ENCODE measurements around the gene FXR2.
A peak's percentile ranks its signal among the peaks of the same experiment; 100 is the strongest.
"Not testable (repeated sequence)": the region's sequence is repeated elsewhere in the genome, so short reads cannot be mapped to it uniquely, and the experiment has no call there.

Gene FXR2

GRCh38 chr17:7615265-7615747 lies 609 bp upstream of the FXR2 start:
- Mint-ChIP-seq H3K4me3 (peak overlapping the region; percentile 78), H3K36me3 (ENCODE audit: low read depth) (peaks cover 9% of the 10 kb centered on the region), H3K4me1 (ENCODE audit: low read depth) (peaks cover 22% of the 10 kb centered on the region), H3K27me3 (ENCODE audit: low read depth) (no peaks in the 10 kb centered on the region), H3K27ac (peak overlapping the region; percentile 91), H3K9me3 (no peaks in the 10 kb centered on the region)
- DNase-seq (ENCODE audit: low spot score): no peak

- H3K9me3 Mint-ChIP-seq: no peaks in the 10 kb centered on the region
- peak overlapping the region; percentile 91 for H3K27ac Mint-ChIP-seq
- DNase-seq (ENCODE audit: low spot score): no peak
- H3K27me3 Mint-ChIP-seq (ENCODE audit: low read depth): no peaks in the 10 kb centered on the region
- peaks cover 27% of the 10 kb centered on the region for H3K4me1 Mint-ChIP-seq (ENCODE audit: low read depth)
- peaks cover 9% of the 10 kb centered on the region for H3K36me3 Mint-ChIP-seq (ENCODE audit: low read depth)
- peak overlapping the region; percentile 97 for H3K4me3 Mint-ChIP-seq
Measured at GRCh38 chr17:7613769-7614424, 800 bp downstream of the FXR2 start.

DNA sequence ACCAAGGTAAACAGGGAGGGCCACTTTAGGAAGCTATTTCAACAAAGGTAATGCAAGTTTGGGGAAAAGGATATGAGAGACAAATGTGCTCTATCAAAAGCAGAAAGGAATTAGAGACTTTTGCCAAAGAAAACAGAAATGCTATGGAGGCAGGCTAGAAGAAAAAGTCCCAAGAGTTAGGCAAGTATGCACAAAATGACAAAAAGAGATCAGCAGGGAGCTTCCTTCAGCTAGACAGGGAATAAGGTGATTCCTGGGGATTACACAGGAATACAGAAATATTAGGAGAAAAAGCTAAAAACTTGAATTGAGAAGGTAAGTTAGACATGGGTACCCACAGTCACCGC lies 2.4 kb downstream of the FXR2 start:
- peak overlapping the region; percentile 32 for H3K27ac Mint-ChIP-seq
- no peak for DNase-seq (ENCODE audit: low spot score)
- H3K27me3 Mint-ChIP-seq (ENCODE audit: low read depth): no peaks in the 10 kb centered on the region
- peaks cover 29% of the 10 kb centered on the region for H3K4me1 Mint-ChIP-seq (ENCODE audit: low read depth)
- peaks cover 9% of the 10 kb centered on the region for H3K36me3 Mint-ChIP-seq (ENCODE audit: low read depth)
- H3K4me3 Mint-ChIP-seq: peak overlapping the region; percentile 44
- H3K9me3 Mint-ChIP-seq: no peaks in the 10 kb centered on the region

DNA sequence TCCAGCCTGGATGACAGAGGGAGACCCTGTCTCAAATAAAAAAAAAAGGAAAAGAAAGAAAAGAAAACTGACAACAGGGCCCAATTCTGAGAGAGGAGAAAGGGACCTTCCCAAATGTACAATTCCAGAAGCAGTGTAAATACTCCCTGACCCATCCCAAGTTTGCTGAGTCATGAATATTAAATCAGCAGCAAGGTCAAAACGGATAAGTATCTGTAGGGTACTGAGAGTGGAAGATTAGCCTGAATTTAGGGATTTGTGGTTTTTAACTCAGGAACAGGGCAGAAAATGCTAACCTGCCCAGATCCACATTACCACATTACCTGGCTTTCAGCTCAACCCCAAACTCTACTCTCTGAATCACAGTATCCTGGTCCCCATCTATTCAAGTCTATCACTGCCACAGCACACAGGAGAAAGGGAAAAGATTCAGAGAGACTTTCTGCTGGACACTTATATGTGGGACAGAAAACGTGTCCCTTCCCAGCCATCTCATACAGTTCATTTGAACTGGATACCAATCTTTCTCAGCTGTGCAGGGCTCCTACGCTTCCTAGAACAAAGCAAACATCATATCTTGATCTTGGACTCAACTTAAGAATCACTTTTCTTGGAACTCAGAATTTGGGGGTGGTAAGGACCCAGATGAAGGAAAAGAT lies 2.9 kb downstream of the FXR2 start:
- Mint-ChIP-seq H3K4me1 (ENCODE audit: low read depth) (peaks cover 29% of the 10 kb centered on the region), H3K9me3 (no peaks in the 10 kb centered on the region), H3K27ac (peak overlapping the region; percentile 51), H3K36me3 (ENCODE audit: low read depth) (peaks cover 9% of the 10 kb centered on the region), H3K27me3 (ENCODE audit: low read depth) (no peaks in the 10 kb centered on the region), H3K4me3 (peak overlapping the region; percentile 44)
- DNase-seq (ENCODE audit: low spot score): no peak

- Mint-ChIP-seq H3K4me1 (ENCODE audit: low read depth) (peaks cover 35% of the 10 kb centered on the region), H3K9me3 (no peaks in the 10 kb centered on the region), H3K4me3 (no peak overlapping the region), H3K27ac (no peak overlapping the region), H3K36me3 (ENCODE audit: low read depth) (peaks cover 14% of the 10 kb centered on the region), H3K27me3 (ENCODE audit: low read depth) (no peaks in the 10 kb centered on the region)
- no peak for DNase-seq (ENCODE audit: low spot score)
Measured at GRCh38 chr17:7610641-7611040, 4.1 kb downstream of the FXR2 start.

- H3K4me1 Mint-ChIP-seq (ENCODE audit: low read depth): peaks cover 14% of the 10 kb centered on the region
- no peaks in the 10 kb centered on the region for H3K27me3 Mint-ChIP-seq (ENCODE audit: low read depth)
- H3K4me3 Mint-ChIP-seq: no peak overlapping the region
- peak overlapping the region; percentile 45 for H3K27ac Mint-ChIP-seq
- peaks cover 31% of the 10 kb centered on the region for H3K36me3 Mint-ChIP-seq (ENCODE audit: low read depth)
- no peak for DNase-seq (ENCODE audit: low spot score)
- H3K9me3 Mint-ChIP-seq: no peaks in the 10 kb centered on the region
Measured at GRCh38 chr17:7606280-7606679, 8.4 kb downstream of the FXR2 start.

DNA sequence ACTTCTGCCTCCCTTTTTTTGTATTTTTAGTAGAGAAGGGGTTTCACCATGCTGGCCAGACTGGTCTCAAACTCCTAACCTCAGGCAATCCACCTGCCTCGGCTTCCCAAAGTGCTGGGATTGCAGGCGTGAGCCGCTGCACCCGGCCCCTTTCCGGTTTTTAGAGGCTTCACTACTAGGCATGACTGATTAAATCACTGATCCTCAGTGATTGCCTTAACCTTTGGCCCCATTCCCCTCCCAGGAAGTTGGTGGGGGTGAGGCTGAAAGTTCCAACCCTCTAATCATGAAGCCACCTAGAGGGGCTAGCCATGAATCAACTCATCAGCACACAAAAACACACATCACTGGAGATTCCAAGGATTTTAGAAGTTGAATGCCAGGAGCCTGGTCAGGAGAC lies 17.1 kb downstream of the FXR2 start:
- not testable (repeated sequence) for H3K9me3 Mint-ChIP-seq; H3K27me3 Mint-ChIP-seq (ENCODE audit: low read depth); H3K27ac Mint-ChIP-seq; H3K4me1 Mint-ChIP-seq (ENCODE audit: low read depth); H3K4me3 Mint-ChIP-seq; DNase-seq (ENCODE audit: low spot score)
- H3K36me3 Mint-ChIP-seq (ENCODE audit: low read depth): peaks cover 44% of the 10 kb centered on the region

DNA sequence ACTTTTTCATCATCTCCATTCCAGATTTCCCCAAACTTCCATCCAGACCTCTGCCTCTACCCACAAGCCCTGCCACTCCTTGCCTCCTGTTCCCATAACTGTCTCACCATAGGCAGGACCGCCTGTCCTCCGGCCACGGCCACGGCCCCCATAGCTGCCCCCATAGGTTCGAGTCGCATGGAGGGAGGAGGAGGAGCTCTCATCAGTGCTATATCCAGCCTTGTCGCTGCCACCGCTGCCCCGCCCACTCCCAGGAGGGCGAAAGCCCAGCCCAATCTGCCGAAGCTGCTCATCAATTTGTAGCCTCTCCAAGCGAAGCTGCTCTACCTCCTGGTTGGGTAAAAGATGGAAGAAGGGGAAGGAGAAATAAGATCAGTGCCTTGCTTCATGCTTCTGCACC lies 21.4 kb downstream of the FXR2 start:
- Mint-ChIP-seq H3K27me3 (ENCODE audit: low read depth) (no peaks in the 10 kb centered on the region), H3K4me1 (ENCODE audit: low read depth) (peaks cover 2% of the 10 kb centered on the region), H3K27ac (no peak overlapping the region), H3K9me3 (no peaks in the 10 kb centered on the region), H3K4me3 (no peak overlapping the region), H3K36me3 (ENCODE audit: low read depth) (peaks cover 41% of the 10 kb centered on the region)
- no peak for DNase-seq (ENCODE audit: low spot score)

DNA sequence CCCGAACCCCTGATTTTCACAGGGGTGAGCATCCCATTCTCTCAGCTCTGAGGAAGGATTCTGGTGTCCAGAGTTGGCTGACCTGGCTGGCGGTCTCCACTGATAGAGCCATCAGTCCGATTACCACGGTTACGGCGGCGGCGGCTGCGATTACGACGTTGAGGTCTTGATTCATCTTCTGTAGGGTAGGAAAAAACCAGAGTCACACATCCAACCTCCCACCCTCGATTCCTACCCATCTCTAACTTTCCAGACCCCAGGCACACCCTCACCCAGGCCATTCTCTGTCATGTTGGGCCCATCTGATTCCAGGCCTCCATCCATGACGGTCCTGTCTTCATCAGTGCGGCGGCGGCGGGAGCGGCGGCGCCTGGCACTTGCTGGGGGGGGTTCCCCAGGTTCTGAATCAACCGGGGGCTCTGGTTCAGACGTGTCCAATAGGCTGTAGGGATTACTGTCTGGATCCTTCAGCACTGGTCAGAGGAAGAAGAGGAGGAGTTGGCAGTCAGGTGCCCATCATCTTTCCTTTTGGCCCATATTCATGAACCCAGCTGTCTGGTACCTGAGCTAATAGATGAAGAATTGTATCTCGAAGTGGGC lies 22.2 kb downstream of the FXR2 start:
- peaks cover 2% of the 10 kb centered on the region for H3K4me1 Mint-ChIP-seq (ENCODE audit: low read depth)
- H3K27ac Mint-ChIP-seq: no peak overlapping the region
- H3K9me3 Mint-ChIP-seq: no peaks in the 10 kb centered on the region
- DNase-seq (ENCODE audit: low spot score): no peak
- H3K27me3 Mint-ChIP-seq (ENCODE audit: low read depth): no peaks in the 10 kb centered on the region
- H3K4me3 Mint-ChIP-seq: no peak overlapping the region
- peaks cover 43% of the 10 kb centered on the region for H3K36me3 Mint-ChIP-seq (ENCODE audit: low read depth)

GRCh38 chr17:7591596-7591995 lies 23.1 kb downstream of the FXR2 start:
- Mint-ChIP-seq H3K27me3 (ENCODE audit: low read depth) (no peaks in the 10 kb centered on the region), H3K4me3 (no peak overlapping the region), H3K9me3 (no peaks in the 10 kb centered on the region), H3K36me3 (ENCODE audit: low read depth) (peaks cover 44% of the 10 kb centered on the region), H3K4me1 (ENCODE audit: low read depth) (peaks cover 2% of the 10 kb centered on the region), H3K27ac (no peak overlapping the region)
- no peak for DNase-seq (ENCODE audit: low spot score)

GRCh38 chr17:7590743-7591142 lies 24.0 kb downstream of the FXR2 start:
- H3K9me3 Mint-ChIP-seq: no peaks in the 10 kb centered on the region
- peaks cover 42% of the 10 kb centered on the region for H3K36me3 Mint-ChIP-seq (ENCODE audit: low read depth)
- DNase-seq (ENCODE audit: low spot score): no peak
- H3K4me1 Mint-ChIP-seq (ENCODE audit: low read depth): peaks cover 4% of the 10 kb centered on the region
- no peak overlapping the region for H3K27ac Mint-ChIP-seq
- no peaks in the 10 kb centered on the region for H3K27me3 Mint-ChIP-seq (ENCODE audit: low read depth)
- H3K4me3 Mint-ChIP-seq: no peak overlapping the region

DNA sequence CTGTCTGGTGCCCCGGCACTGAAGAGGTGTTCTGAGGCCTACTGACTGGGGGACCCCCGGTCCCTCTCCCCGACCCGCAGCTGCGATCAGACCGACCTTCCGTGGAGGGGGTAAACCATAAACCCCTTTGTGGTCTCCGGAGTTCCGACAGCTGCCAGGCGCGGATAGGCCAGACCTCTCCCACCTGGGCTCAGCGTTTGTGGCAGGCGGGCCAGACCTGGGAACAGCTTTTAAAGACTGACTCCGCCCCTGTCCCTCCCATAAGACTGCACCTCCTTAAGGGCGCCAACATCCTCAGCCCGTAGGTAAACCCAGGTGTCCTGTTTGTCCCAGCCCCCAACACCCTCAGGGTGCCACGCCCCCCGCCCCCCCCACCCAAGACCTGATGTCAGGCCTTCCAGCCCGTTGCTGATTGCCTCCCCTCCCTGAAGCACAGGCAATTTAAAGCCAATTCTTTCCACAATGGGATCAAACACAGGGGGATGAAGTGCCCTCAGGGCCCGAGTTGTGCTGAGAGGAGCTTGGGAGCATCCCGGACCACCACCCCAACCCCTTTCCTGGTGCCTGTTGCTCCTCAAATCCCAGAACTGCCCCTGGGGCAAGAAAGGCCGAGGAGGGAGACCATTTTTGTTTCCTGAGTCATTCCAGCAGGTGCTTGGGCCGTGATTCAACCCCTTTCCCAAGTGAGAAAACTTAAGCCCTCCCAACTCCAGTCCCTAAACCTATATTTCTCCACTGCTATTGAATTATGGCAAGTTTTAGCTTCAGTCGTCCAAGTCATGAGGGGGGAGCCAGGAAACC lies 24.6 kb downstream of the FXR2 start, which contains the start of gene SOX15:
TSS of gene SOX15 (minus strand) at position 204 of the 801 bp plus-strand sequence. CDS start 418 bp downstream, outside the sequence.
- Mint-ChIP-seq H3K9me3 (no peaks in the 10 kb centered on the region), H3K27ac (no peak within 1 kb of the TSS), H3K36me3 (ENCODE audit: low read depth) (peaks cover 39% of the 10 kb centered on the region), H3K4me1 (ENCODE audit: low read depth) (peaks cover 6% of the 10 kb centered on the region), H3K4me3 (no peak within 1 kb of the TSS), H3K27me3 (ENCODE audit: low read depth) (no peaks in the 10 kb centered on the region)
- DNase-seq (ENCODE audit: low spot score): no peak

- no peaks in the 10 kb centered on the region for H3K9me3 Mint-ChIP-seq
- H3K4me3 Mint-ChIP-seq: no peak overlapping the region
- H3K27ac Mint-ChIP-seq: no peak overlapping the region
- peaks cover 14% of the 10 kb centered on the region for H3K4me1 Mint-ChIP-seq (ENCODE audit: low read depth)
- H3K27me3 Mint-ChIP-seq (ENCODE audit: low read depth): no peaks in the 10 kb centered on the region
- H3K36me3 Mint-ChIP-seq (ENCODE audit: low read depth): peaks cover 40% of the 10 kb centered on the region
- peak; percentile 44 for DNase-seq (ENCODE audit: low spot score)
Measured at GRCh38 chr17:7589204-7589868, 25.4 kb downstream of the FXR2 start.

Measured in T-helper 2 cell treated with Interferon-gamma antibody and Interleukin-4, amounts not matched to agents 5 μg/mL and 100 μg/mL, for 36 hours (primary cell).